Neuron (in vitro differentiated cells): ENCODE measurements around the gene PKP4.

Source experiments
- H2AFZ ChIP-seq: one replicate; pipeline ENCODE4 v1.6.1; 2013; ENCODE audit warnings: low read depth, mild to moderate bottlenecking, inconsistent platforms, low read length, moderate library complexity
- H3K27me3 ChIP-seq: one replicate; pipeline ENCODE4 v1.6.1; 2013; ENCODE audit warnings: low read length; ENCODE audit not compliant: insufficient read depth
- H3K36me3 ChIP-seq: one replicate; pipeline ENCODE4 v1.6.1; 2013; ENCODE audit warnings: low read length; ENCODE audit not compliant: insufficient read depth
- H3K4me1 ChIP-seq: one replicate; pipeline ENCODE4 v1.6.1; 2013; ENCODE audit warnings: low read length; ENCODE audit not compliant: insufficient read depth
- H3K4me3 ChIP-seq: 2 replicates; pipeline ENCODE4 v1.5.1; 2013; ENCODE audit warnings: mild to moderate bottlenecking, low read length, moderate library complexity
- H3K9me3 ChIP-seq: one replicate; pipeline ENCODE4 v1.6.1; 2013; ENCODE audit warnings: low read length

Gene PKP4

GRCh38 chr2:158579928-158580327, 123.2 kb downstream of the PKP4 start:
- no peaks in the 10 kb centered on the region for H3K4me1 ChIP-seq
- H2AFZ ChIP-seq: no peak overlapping the region
- no peaks in the 10 kb centered on the region for H3K27me3 ChIP-seq
- no peak overlapping the region for H3K4me3 ChIP-seq
- no peaks in the 10 kb centered on the region for H3K36me3 ChIP-seq
- H3K9me3 ChIP-seq: peaks cover 3% of the 10 kb centered on the region

GRCh38 chr2:158580760-158581159, 124.0 kb downstream of the PKP4 start:
- Histone ChIP-seq H3K36me3 (no peaks in the 10 kb centered on the region), H3K4me3 (no peak overlapping the region), H3K9me3 (peaks cover 3% of the 10 kb centered on the region), H3K4me1 (no peaks in the 10 kb centered on the region), H2AFZ (no peak overlapping the region), H3K27me3 (no peaks in the 10 kb centered on the region)

GRCh38 chr2:158582670-158583069, 125.9 kb downstream of the PKP4 start:
- Histone ChIP-seq H3K27me3 (no peaks in the 10 kb centered on the region), H3K36me3 (no peaks in the 10 kb centered on the region), H3K4me3 (no peak overlapping the region), H3K9me3 (peaks cover 3% of the 10 kb centered on the region), H2AFZ (no peak overlapping the region), H3K4me1 (no peaks in the 10 kb centered on the region)

- H3K9me3 ChIP-seq: peaks cover 3% of the 10 kb centered on the region
- H3K4me3 ChIP-seq: no peak overlapping the region
- no peaks in the 10 kb centered on the region for H3K36me3 ChIP-seq
- H3K4me1 ChIP-seq: no peaks in the 10 kb centered on the region
- no peaks in the 10 kb centered on the region for H3K27me3 ChIP-seq
- H2AFZ ChIP-seq: no peak overlapping the region
Observed at GRCh38 chr2:158583923-158584322, 127.2 kb downstream of the PKP4 start.

GRCh38 chr2:158586491-158586890, 129.7 kb downstream of the PKP4 start:
- Histone ChIP-seq H2AFZ (no peak overlapping the region), H3K27me3 (no peaks in the 10 kb centered on the region), H3K4me1 (no peaks in the 10 kb centered on the region), H3K9me3 (peaks cover 3% of the 10 kb centered on the region), H3K4me3 (no peak overlapping the region), H3K36me3 (no peaks in the 10 kb centered on the region)

- Histone ChIP-seq H3K9me3 (no peaks in the 10 kb centered on the region), H3K27me3 (no peaks in the 10 kb centered on the region), H3K36me3 (no peaks in the 10 kb centered on the region), H3K4me1 (no peaks in the 10 kb centered on the region), H2AFZ (no peak overlapping the region), H3K4me3 (no peak overlapping the region)
Observed at GRCh38 chr2:158589303-158589702, 132.6 kb downstream of the PKP4 start.

- no peaks in the 10 kb centered on the region for H3K9me3 ChIP-seq
- no peaks in the 10 kb centered on the region for H3K4me1 ChIP-seq
- H3K27me3 ChIP-seq: no peaks in the 10 kb centered on the region
- no peak overlapping the region for H3K4me3 ChIP-seq
- H2AFZ ChIP-seq: no peak overlapping the region
- no peaks in the 10 kb centered on the region for H3K36me3 ChIP-seq
Observed at GRCh38 chr2:158598862-158599517, 142.2 kb downstream of the PKP4 start.

GRCh38 chr2:158599609-158600008, 142.9 kb downstream of the PKP4 start:
- H3K4me1 ChIP-seq: no peaks in the 10 kb centered on the region
- no peaks in the 10 kb centered on the region for H3K9me3 ChIP-seq
- H3K27me3 ChIP-seq: no peaks in the 10 kb centered on the region
- no peak overlapping the region for H3K4me3 ChIP-seq
- no peaks in the 10 kb centered on the region for H3K36me3 ChIP-seq
- no peak overlapping the region for H2AFZ ChIP-seq

GRCh38 chr2:158600155-158600802, 143.5 kb downstream of the PKP4 start:
- Histone ChIP-seq H3K27me3 (no peaks in the 10 kb centered on the region), H2AFZ (no peak overlapping the region), H3K4me1 (no peaks in the 10 kb centered on the region), H3K36me3 (no peaks in the 10 kb centered on the region), H3K9me3 (no peaks in the 10 kb centered on the region), H3K4me3 (no peak overlapping the region)

GRCh38 chr2:158602027-158602426, 145.3 kb downstream of the PKP4 start:
- Histone ChIP-seq H3K36me3 (no peaks in the 10 kb centered on the region), H3K4me1 (no peaks in the 10 kb centered on the region), H3K4me3 (no peak overlapping the region), H3K27me3 (no peaks in the 10 kb centered on the region), H3K9me3 (no peaks in the 10 kb centered on the region), H2AFZ (no peak overlapping the region)

GRCh38 chr2:158603205-158603604, 146.5 kb downstream of the PKP4 start:
- no peaks in the 10 kb centered on the region for H3K27me3 ChIP-seq
- no peaks in the 10 kb centered on the region for H3K4me1 ChIP-seq
- no peak overlapping the region for H3K4me3 ChIP-seq
- H2AFZ ChIP-seq: no peak overlapping the region
- no peaks in the 10 kb centered on the region for H3K9me3 ChIP-seq
- no peaks in the 10 kb centered on the region for H3K36me3 ChIP-seq

- no peak overlapping the region for H3K4me3 ChIP-seq
- no peak overlapping the region for H2AFZ ChIP-seq
- no peaks in the 10 kb centered on the region for H3K27me3 ChIP-seq
- no peaks in the 10 kb centered on the region for H3K4me1 ChIP-seq
- H3K9me3 ChIP-seq: no peaks in the 10 kb centered on the region
- no peaks in the 10 kb centered on the region for H3K36me3 ChIP-seq
Observed at GRCh38 chr2:158603986-158604385, 147.2 kb downstream of the PKP4 start.

- no peaks in the 10 kb centered on the region for H3K36me3 ChIP-seq
- H3K4me1 ChIP-seq: no peaks in the 10 kb centered on the region
- no peaks in the 10 kb centered on the region for H3K9me3 ChIP-seq
- H3K4me3 ChIP-seq: no peak overlapping the region
- no peak overlapping the region for H2AFZ ChIP-seq
- H3K27me3 ChIP-seq: no peaks in the 10 kb centered on the region
Observed at GRCh38 chr2:158610059-158610458, 153.3 kb downstream of the PKP4 start.
